Common myeloid progenitor, CD34-positive (primary cell): ENCODE measurements around the gene RTN4RL1.

Experiments used
- CTCF ChIA-PET: fragments of 350-600 bp; sonication (Branson Sonifier 250); formaldehyde crosslinking; loops from one replicate; lab custom pipeline; 2021; ENCODE audit warnings: antibody characterized with exemption; lab: Charles Lee
- POLR2A ChIA-PET: fragments of 350-600 bp; sonication (Branson Sonifier 250); formaldehyde crosslinking; loops from one replicate; lab custom pipeline; 2021; ENCODE audit warnings: antibody characterized with exemption; lab: Charles Lee
- DNase-seq, 3 donors: peaks; one replicate each; pipeline versions ENCODE4 v3.0.0 to v3.0.0-alpha.2; 2013
- H3K27ac ChIP-seq, 2 experiments: 1 replicate in 1 of 2; 2 replicates in 1 of 2; pipeline ENCODE4 v1.7.0; 2013; ENCODE audit warnings: inconsistent platforms in 2 of 2, low read length in 2 of 2, mild to moderate bottlenecking in 2 of 2, low read depth in 1 of 2, moderate library complexity in 1 of 2; ENCODE audit not compliant: severe bottlenecking in 2 of 2, insufficient read depth in 1 of 2, poor library complexity in 1 of 2
- H3K27me3 ChIP-seq, 5 experiments: replicated peaks in 2 of 5; 1 replicate in 3 of 5; 2 replicates in 2 of 5; pipeline versions ENCODE4 v1.6.1 to v1.7.0; 2013; ENCODE audit warnings: low read length in 4 of 5, mild to moderate bottlenecking in 2 of 5, moderate library complexity in 2 of 5, inconsistent platforms in 1 of 5; ENCODE audit not compliant: insufficient read depth in 5 of 5, control insufficient read depth in 4 of 5
- H3K36me3 ChIP-seq, 4 experiments: 1 replicate in 2 of 4; 2 replicates in 2 of 4; pipeline versions ENCODE4 v1.6.1 to v1.7.0; 2013; ENCODE audit warnings: low read length in 3 of 4, control low read depth in 1 of 4, mild to moderate bottlenecking in 1 of 4; ENCODE audit not compliant: control insufficient read depth in 4 of 4, insufficient read depth in 4 of 4
- H3K4me1 ChIP-seq, 4 experiments: 1 replicate in 3 of 4; 2 replicates in 1 of 4; pipeline versions ENCODE4 v1.6.1 to v1.7.1; 2013; ENCODE audit warnings: low read length in 3 of 4, mild to moderate bottlenecking in 3 of 4, control low read depth in 1 of 4, inconsistent platforms in 1 of 4, moderate library complexity in 1 of 4; ENCODE audit not compliant: control insufficient read depth in 4 of 4, insufficient read depth in 4 of 4; ENCODE audit errors: control extremely low read depth in 1 of 4
- H3K4me3 ChIP-seq, 7 experiments: 1 replicate in 4 of 7; 2 replicates in 3 of 7; pipeline versions ENCODE4 v1.5.1 to v1.7.0; 2013; ENCODE audit warnings: mild to moderate bottlenecking in 7 of 7, low read length in 6 of 7, moderate library complexity in 6 of 7, inconsistent platforms in 2 of 7, low read depth in 2 of 7, control low read depth in 1 of 7; ENCODE audit not compliant: insufficient read depth in 4 of 7, control insufficient read depth in 1 of 7; ENCODE audit errors: extremely low read depth in 1 of 7
- H3K9me3 ChIP-seq, 5 experiments: 1 replicate in 4 of 5; 2 replicates in 1 of 5; pipeline versions ENCODE4 v1.6.1 to v1.7.1; 2013; ENCODE audit warnings: low read length in 4 of 5, mild to moderate bottlenecking in 2 of 5, inconsistent platforms in 1 of 5, low read depth in 1 of 5, moderate library complexity in 1 of 5; ENCODE audit not compliant: control insufficient read depth in 4 of 5, insufficient read depth in 2 of 5; ENCODE audit errors: control extremely low read depth in 1 of 5
- WGBS: methylation state at CpG from one replicate; pipeline ENCODE4 v1.1.5; 2013; ENCODE audit not compliant: insufficient coverage; 5-methylcytosine and 5-hydroxymethylcytosine counted together

RTN4RL1 gene

GRCh38 chr17:1977583-1978395 is 47.3 kb downstream of the RTN4RL1 start:
- Histone ChIP-seq H3K27ac (no peak overlapping the region), H3K4me3 (no peak overlapping the region), H3K9me3 (no peaks in the 10 kb centered on the region), H3K27me3 (peaks cover 0 to 39% (median 15%) of the 10 kb centered on the region in 5 experiments), H3K36me3 (no peaks in the 10 kb centered on the region), H3K4me1 (peaks cover 0 to 2% (median 0%) of the 10 kb centered on the region in 4 experiments)
- CTCF ChIA-PET, result no interaction called here
- POLR2A ChIA-PET, result interaction anchor here (0.7 kb wide), 1 partner anchor 13 kb away, joined by 3 read pairs; no protein-coding TSS in a partner anchor
- WGBS, result 26% methylated on average over 42 of the region's 55 CpGs
- DNase-seq, result no peak

- Histone ChIP-seq H3K4me1 (peaks cover 0 to 6% (median 2%) of the 10 kb centered on the region in 4 experiments), H3K9me3 (no peaks in the 10 kb centered on the region), H3K27me3 (peaks cover 0 to 39% (median 20%) of the 10 kb centered on the region in 5 experiments), H3K4me3 (no peak overlapping the region), H3K36me3 (no peaks in the 10 kb centered on the region), H3K27ac (no peak overlapping the region)
- 100% methylated on average over 5 of the region's 5 CpGs for WGBS
- POLR2A ChIA-PET, result no interaction called here
- CTCF ChIA-PET, result no interaction called here
- no peak for DNase-seq
These were observed 48.5 kb downstream of the RTN4RL1 start for GRCh38 chr17:1976683-1977064.

- H3K27ac ChIP-seq, result no peak overlapping the region
- H3K27me3 ChIP-seq, result peaks cover 0 to 39% (median 22%) of the 10 kb centered on the region in 5 experiments
- no peaks in the 10 kb centered on the region for H3K9me3 ChIP-seq
- peak in 1 of 3 donors; percentile 10 for DNase-seq
- H3K4me3 ChIP-seq, result no peak overlapping the region
- CTCF ChIA-PET, result no interaction called here
- H3K4me1 ChIP-seq, result peaks cover 0 to 6% (median 2%) of the 10 kb centered on the region in 4 experiments
- WGBS, result 70% methylated on average over 4 of the region's 4 CpGs
- POLR2A ChIA-PET, result no interaction called here
- H3K36me3 ChIP-seq, result no peaks in the 10 kb centered on the region
These were observed 49.0 kb downstream of the RTN4RL1 start for GRCh38 chr17:1976000-1976682.

GRCh38 chr17:1975573-1975972 is 49.6 kb downstream of the RTN4RL1 start:
- Histone ChIP-seq H3K27me3 (peaks cover 0 to 39% (median 22%) of the 10 kb centered on the region in 5 experiments), H3K9me3 (peaks cover 0 to under 1% (median 0%) of the 10 kb centered on the region in 5 experiments), H3K36me3 (no peaks in the 10 kb centered on the region), H3K4me3 (no peak overlapping the region), H3K4me1 (peaks cover 0 to 6% (median 2%) of the 10 kb centered on the region in 4 experiments), H3K27ac (no peak overlapping the region)
- POLR2A ChIA-PET, result no interaction called here
- WGBS, result 98% methylated on average over 7 of the region's 10 CpGs
- no peak for DNase-seq
- CTCF ChIA-PET, result no interaction called here

GRCh38 chr17:1972487-1973160 is 52.5 kb downstream of the RTN4RL1 start:
- peaks cover 0 to 25% (median 16%) of the 10 kb centered on the region in 5 experiments for H3K27me3 ChIP-seq

GRCh38 chr17:1970843-1971384 is 54.2 kb downstream of the RTN4RL1 start:
- ChIA-PET CTCF (no interaction called here), POLR2A (no interaction called here)
- peaks cover 0 to 16% (median 0%) of the 10 kb centered on the region in 5 experiments for H3K27me3 ChIP-seq
- H3K9me3 ChIP-seq, result peaks cover 0 to 2% (median 0%) of the 10 kb centered on the region in 5 experiments
- no peak overlapping the region for H3K27ac ChIP-seq
- no peak for DNase-seq
- 98% methylated on average over 10 of the region's 12 CpGs for WGBS
- no peak overlapping the region for H3K4me3 ChIP-seq
- peaks cover 0 to 4% (median 2%) of the 10 kb centered on the region in 4 experiments for H3K4me1 ChIP-seq
- no peaks in the 10 kb centered on the region for H3K36me3 ChIP-seq

More at GRCh38 chr17:1972487-1973160, 52.5 kb downstream of the RTN4RL1 start:
- ChIA-PET CTCF (interaction anchor here (0.7 to 1.6 kb wide), 4 partner anchors 10 to 91 kb away, joined by 3 to 5 read pairs (median 3); no protein-coding TSS in a partner anchor), POLR2A (no interaction called here)
- Histone ChIP-seq H3K4me3 (no peak overlapping the region), H3K36me3 (no peaks in the 10 kb centered on the region), H3K9me3 (peaks cover 0 to 2% (median 0%) of the 10 kb centered on the region in 5 experiments), H3K4me1 (peaks cover 0 to 6% (median 2%) of the 10 kb centered on the region in 4 experiments), H3K27ac (no peak overlapping the region)
- peak; percentile 3 to 46 (median 42) for DNase-seq
- 54% methylated on average over 22 of the region's 23 CpGs for WGBS
